Measurements from ENCODE around the gene HNRNPA1. TPM values are rescaled to one million over a fixed set of nuclear protein-coding genes. Genes with fewer than 3 reads are reported as not detected.

Gene HNRNPA1
- total RNA-seq, 4 donors from 2014 or later: 274 to 473 (median 422) TPM

Small RNA genes within 50 kb of the gene (small RNA-seq; reads per million reads assigned to genes)
- gene RN7SL390P (0 reads per million in 4 donors), gene RNU6-950P (0 reads per million in 4 donors)

Other genes with a start within 250 kb of the HNRNPA1 start
- gene HOXC5, start 247.7 kb upstream of the HNRNPA1 start, total RNA-seq: 1 to 10 TPM in 1 of 4 donors, under 1 TPM in 1, not detected in 2; 0.31 to 1.1 TPM
- gene HOXC4, start 226.9 kb upstream of the HNRNPA1 start, total RNA-seq: 1 to 10 TPM; 1.1 to 3.1 (median 1.3) TPM
- gene SMUG1, start 91.7 kb upstream of the HNRNPA1 start, total RNA-seq: 10 to 100 TPM; 30.5 to 44.1 (median 38.7) TPM
- gene CBX5, start 604 bp upstream of the HNRNPA1 start, total RNA-seq: 10 to 100 TPM; 13.2 to 29.9 (median 23.7) TPM
- gene NFE2, start 20.3 kb downstream of the HNRNPA1 start, total RNA-seq: under 1 TPM in 3 of 4 donors, not detected in 1; 0.15 to 0.44 (median 0.38) TPM
- gene COPZ1, start 44.4 kb downstream of the HNRNPA1 start, total RNA-seq: 100 to 1,000 TPM in 2 of 4 donors, 10 to 100 TPM in 2; 68.1 to 153 (median 97.9) TPM
- gene GPR84, start 83.8 kb downstream of the HNRNPA1 start, total RNA-seq: under 1 TPM in 1 of 4 donors, not detected in 3; 0.38 TPM
- gene ZNF385A, start 104.0 kb downstream of the HNRNPA1 start, total RNA-seq: 100 to 1,000 TPM in 1 of 4 donors, 10 to 100 TPM in 3; 25.2 to 106 (median 37.8) TPM
- 100 to 1,000 TPM in 1 of 4 donors, 10 to 100 TPM in 2, 1 to 10 TPM in 1; 7.5 to 112 (median 37.3) TPM for gene ITGA5, start 138.5 kb downstream of the HNRNPA1 start, total RNA-seq
- gene GTSF1, start 192.9 kb downstream of the HNRNPA1 start, total RNA-seq: 1 to 10 TPM in 1 of 4 donors, not detected in 3; 1.6 TPM
- gene NCKAP1L, start 217.0 kb downstream of the HNRNPA1 start, total RNA-seq: 10 to 100 TPM in 2 of 4 donors, 1 to 10 TPM in 2; 3.6 to 31.9 (median 7.8) TPM